HFFc6 (cell line): Measurements from ENCODE around the gene HSPA12B. TPM values are rescaled to one million over a fixed set of nuclear protein-coding genes. Genes with fewer than 3 reads are reported as not detected.

Source experiments
- DNase-seq: peaks from one replicate; pipeline ENCODE4 v3.0.0-alpha.2; 2018
- H3K27ac Mint-ChIP-seq: 2 replicates; pipeline ENCODE4 v1.8.0; 2020; ENCODE audit warnings: mild to moderate bottlenecking, mixed read lengths
- H3K27me3 Mint-ChIP-seq: 2 replicates; pipeline ENCODE4 v1.8.0; 2021; ENCODE audit warnings: mild to moderate bottlenecking, moderate library complexity, mixed read lengths; ENCODE audit not compliant: insufficient read depth
- H3K36me3 Mint-ChIP-seq: 2 replicates; pipeline ENCODE4 v1.8.0; 2021; ENCODE audit warnings: low read depth, mixed read lengths
- H3K4me1 Mint-ChIP-seq: 2 replicates; pipeline ENCODE4 v1.8.0; 2020; ENCODE audit warnings: low read depth, mixed read lengths
- H3K4me3 Mint-ChIP-seq: 2 replicates; pipeline ENCODE4 v1.8.0; 2020; ENCODE audit warnings: mild to moderate bottlenecking, moderate library complexity, mixed read lengths
- H3K9me3 Mint-ChIP-seq: 2 replicates; pipeline ENCODE4 v1.8.0; 2020; ENCODE audit warnings: mild to moderate bottlenecking, mixed read lengths
- CTCF ChIP-seq: fragments of 200-600 bp; sonication (generic); IDR thresholded peaks from 2 replicates; pipeline ENCODE4 v1.5.0; 2021; ENCODE audit warnings: antibody characterized with exemption, mild to moderate bottlenecking
- total RNA-seq, 6 experiments: library from RNA; stranded (reverse); fragmentation: NEBNext Ultra II Directional; extraction: Animal tissue kit (Norgen Biotek cat#: 25700); gene quantifications; 2 replicates in 1 of 6; 3 replicates in 5 of 6; pipeline ENCODE4 v1.2.3, GENCODE V29; 2021

HSPA12B gene
- total RNA-seq, 6 experiments from 2014 or later = not detected

- Mint-ChIP-seq H3K27me3 (no peaks in the 10 kb centered on the region; the same call in 1 of the 2 replicates), H3K9me3 (no peaks in the 10 kb centered on the region), H3K27ac (no peak overlapping the region), H3K4me3 (no peak overlapping the region), H3K36me3 (peaks cover 14% of the 10 kb centered on the region), H3K4me1 (no peaks in the 10 kb centered on the region)
- peak; percentile 47 for DNase-seq
- peak; percentile 85 for TF ChIP-seq CTCF
Measured at GRCh38 chr20:3753098-3753497, 20.6 kb downstream of the HSPA12B start.

GRCh38 chr20:3753501-3754275, 21.2 kb downstream of the HSPA12B start:
- H3K36me3 Mint-ChIP-seq = peaks cover 15% of the 10 kb centered on the region
- no peaks in the 10 kb centered on the region for H3K9me3 Mint-ChIP-seq
- TF ChIP-seq CTCF = no peak
- H3K27ac Mint-ChIP-seq = no peak overlapping the region
- H3K4me3 Mint-ChIP-seq = no peak overlapping the region
- no peak for DNase-seq
- no peaks in the 10 kb centered on the region; the same call in 1 of the 2 replicates for H3K27me3 Mint-ChIP-seq
- no peaks in the 10 kb centered on the region for H3K4me1 Mint-ChIP-seq

- H3K27me3 Mint-ChIP-seq = no peaks in the 10 kb centered on the region
- H3K27ac Mint-ChIP-seq = no peak overlapping the region
- no peak for DNase-seq
- no peak overlapping the region for H3K4me3 Mint-ChIP-seq
- no peak for TF ChIP-seq CTCF
- peaks cover 15% of the 10 kb centered on the region for H3K36me3 Mint-ChIP-seq
- no peaks in the 10 kb centered on the region for H3K4me1 Mint-ChIP-seq
- H3K9me3 Mint-ChIP-seq = no peaks in the 10 kb centered on the region
Measured at GRCh38 chr20:3754276-3754630, 21.8 kb downstream of the HSPA12B start.

GRCh38 chr20:3755269-3755668, 22.8 kb downstream of the HSPA12B start:
- H3K4me1 Mint-ChIP-seq = no peaks in the 10 kb centered on the region
- no peak for DNase-seq
- no peak for TF ChIP-seq CTCF

GRCh38 chr20:3755814-3756480, 23.5 kb downstream of the HSPA12B start:
- Mint-ChIP-seq H3K27me3 (no peaks in the 10 kb centered on the region), H3K36me3 (peaks cover 11% of the 10 kb centered on the region)
- no peak for DNase-seq

More at GRCh38 chr20:3755269-3755668, 22.8 kb downstream of the HSPA12B start:
- H3K27ac Mint-ChIP-seq = no peak overlapping the region
- H3K9me3 Mint-ChIP-seq = no peaks in the 10 kb centered on the region
- no peaks in the 10 kb centered on the region for H3K27me3 Mint-ChIP-seq
- H3K36me3 Mint-ChIP-seq = peaks cover 15% of the 10 kb centered on the region
- no peak overlapping the region for H3K4me3 Mint-ChIP-seq

More at GRCh38 chr20:3755814-3756480, 23.5 kb downstream of the HSPA12B start:
- no peak for TF ChIP-seq CTCF
- peaks cover 6% of the 10 kb centered on the region for H3K4me1 Mint-ChIP-seq
- H3K9me3 Mint-ChIP-seq = no peaks in the 10 kb centered on the region
- H3K27ac Mint-ChIP-seq = no peak overlapping the region
- H3K4me3 Mint-ChIP-seq = no peak overlapping the region
